Measurements from ENCODE around the gene SLC44A1. TPM values are rescaled to one million over a fixed set of nuclear protein-coding genes. Genes with fewer than 3 reads are reported as not detected.

The SLC44A1 gene
- total RNA-seq, 1 experiment from 2014 or later: 15.2 TPM

- H3K27me3 Mint-ChIP-seq (ENCODE audit: insufficient read depth, unreplicated experiment): no peaks in the 10 kb centered on the region
- no peaks in the 10 kb centered on the region for H3K9me3 Mint-ChIP-seq (ENCODE audit: unreplicated experiment)
- intact Hi-C loops (cut with micrococcal nuclease): no loop called here
- H3K27ac Mint-ChIP-seq (ENCODE audit: low read depth, unreplicated experiment): no peak overlapping the region
- TF ChIP-seq CTCF (IDR thresholded peaks at IDR 0.05; ENCODE audit: unreplicated experiment): no peak
- no peak for DNase-seq (ENCODE audit: unreplicated experiment)
- no TSS peak for BruUV-seq (replicated peaks)
- no peak overlapping the region for H3K4me3 Mint-ChIP-seq (ENCODE audit: unreplicated experiment)
- no peaks in the 10 kb centered on the region for H3K36me3 Mint-ChIP-seq (ENCODE audit: insufficient read depth, unreplicated experiment)
- H3K4me1 Mint-ChIP-seq (ENCODE audit: insufficient read depth, unreplicated experiment): no peaks in the 10 kb centered on the region
- CTCF ChIA-PET: interaction anchor here (0.7 to 1.1 kb wide), 2 partner anchors 24 to 41 kb away, joined by 3 to 4 read pairs; no protein-coding TSS in a partner anchor
- POLR2A ChIA-PET: interaction anchor here (0.8 to 1.0 kb wide), 2 partner anchors 12 to 13 kb away, joined by 3 read pairs; no protein-coding TSS in a partner anchor
Measured at GRCh38 chr9:105390871-105391270, 146.4 kb downstream of the SLC44A1 start.

- CTCF ChIA-PET: interaction anchor here (0.5 to 1.6 kb wide), 3 partner anchors 20 to 43 kb away, joined by 3 to 5 read pairs (median 3); no protein-coding TSS in a partner anchor
- no peaks in the 10 kb centered on the region for H3K9me3 Mint-ChIP-seq (ENCODE audit: unreplicated experiment)
- no peaks in the 10 kb centered on the region for H3K36me3 Mint-ChIP-seq (ENCODE audit: insufficient read depth, unreplicated experiment)
- no peaks in the 10 kb centered on the region for H3K4me1 Mint-ChIP-seq (ENCODE audit: insufficient read depth, unreplicated experiment)
- BruUV-seq (replicated peaks): no TSS peak
- H3K27me3 Mint-ChIP-seq (ENCODE audit: insufficient read depth, unreplicated experiment): no peaks in the 10 kb centered on the region
- POLR2A ChIA-PET: no interaction called here
- H3K4me3 Mint-ChIP-seq (ENCODE audit: unreplicated experiment): no peak overlapping the region
- intact Hi-C loops (cut with micrococcal nuclease): no loop called here
- no peak overlapping the region for H3K27ac Mint-ChIP-seq (ENCODE audit: low read depth, unreplicated experiment)
- TF ChIP-seq CTCF (IDR thresholded peaks at IDR 0.05; ENCODE audit: unreplicated experiment): no peak
- no peak for DNase-seq (ENCODE audit: unreplicated experiment)
Measured at GRCh38 chr9:105391288-105391687, 146.8 kb downstream of the SLC44A1 start.

- Mint-ChIP-seq H3K4me3 (ENCODE audit: unreplicated experiment) (no peak overlapping the region), H3K4me1 (ENCODE audit: insufficient read depth, unreplicated experiment) (no peaks in the 10 kb centered on the region), H3K9me3 (ENCODE audit: unreplicated experiment) (no peaks in the 10 kb centered on the region), H3K27ac (ENCODE audit: low read depth, unreplicated experiment) (no peak overlapping the region), H3K36me3 (ENCODE audit: insufficient read depth, unreplicated experiment) (no peaks in the 10 kb centered on the region), H3K27me3 (ENCODE audit: insufficient read depth, unreplicated experiment) (no peaks in the 10 kb centered on the region)
- no peak for DNase-seq (ENCODE audit: unreplicated experiment)
- BruUV-seq (replicated peaks): no TSS peak
- TF ChIP-seq CTCF (IDR thresholded peaks at IDR 0.05; ENCODE audit: unreplicated experiment): no peak
- ChIA-PET CTCF (interaction anchor here (0.6 to 1.6 kb wide), 4 partner anchors 12 to 295 kb away, joined by 3 to 5 read pairs (median 3); no protein-coding TSS in a partner anchor), POLR2A (no interaction called here)
- intact Hi-C loops (cut with micrococcal nuclease): no loop called here
Measured at GRCh38 chr9:105392531-105392930, 148.1 kb downstream of the SLC44A1 start.

GRCh38 chr9:105393576-105394344, 149.3 kb downstream of the SLC44A1 start:
- H3K4me3 Mint-ChIP-seq (ENCODE audit: unreplicated experiment): no peak overlapping the region
- H3K36me3 Mint-ChIP-seq (ENCODE audit: insufficient read depth, unreplicated experiment): no peaks in the 10 kb centered on the region
- no peaks in the 10 kb centered on the region for H3K9me3 Mint-ChIP-seq (ENCODE audit: unreplicated experiment)
- CTCF ChIA-PET: interaction anchor here (0.6 kb wide), 1 partner anchor 114 kb away, joined by 3 read pairs; no protein-coding TSS in a partner anchor
- BruUV-seq (replicated peaks): no TSS peak
- H3K27me3 Mint-ChIP-seq (ENCODE audit: insufficient read depth, unreplicated experiment): no peaks in the 10 kb centered on the region
- POLR2A ChIA-PET: no interaction called here
- H3K4me1 Mint-ChIP-seq (ENCODE audit: insufficient read depth, unreplicated experiment): no peaks in the 10 kb centered on the region
- no peak overlapping the region for H3K27ac Mint-ChIP-seq (ENCODE audit: low read depth, unreplicated experiment)
- TF ChIP-seq CTCF (IDR thresholded peaks at IDR 0.05; ENCODE audit: unreplicated experiment): no peak
- intact Hi-C loops (cut with micrococcal nuclease): no loop called here
- no peak for DNase-seq (ENCODE audit: unreplicated experiment)

Data from MCF 10A (cell line).